IMR-90 (cell line): ENCODE measurements around the gene PSMD8. TPM values are rescaled to one million over a fixed set of nuclear protein-coding genes. Genes with fewer than 3 reads are reported as not detected.

Experiments
- ATAC-seq: fragments of 200-7000 bp; cut with Tn5 transposase; 2 replicates; pipeline ENCODE4 v1.9.1; 2020; ENCODE audit warnings: low read depth, mild to moderate bottlenecking, moderate library complexity
- BruUV-seq: library from RNA; stranded (reverse); fragments of 400-500 nt; replicated peaks from 2 replicates; lab custom pipeline; 2021; lab: Mats Ljungman, UMichigan
- CTCF ChIA-PET: fragments of 300-600 bp; formaldehyde crosslinking; extraction: SDS; loops from one replicate; lab custom pipeline; 2021; ENCODE audit warnings: antibody characterized with exemption; lab: Yijun Ruan, JAX
- POLR2A ChIA-PET: fragments of 300-600 bp; sonication (Branson Sonifier 250); formaldehyde crosslinking; loops from one replicate; lab custom pipeline; 2022; ENCODE audit warnings: antibody characterized with exemption; ENCODE audit not compliant: unreplicated experiment; lab: Charles Lee
- DNase-seq: peaks from one replicate; pipeline ENCODE4 v3.0.0; 2013
- H2AFZ ChIP-seq: replicated peaks from 2 replicates; pipeline ENCODE3; 2013; ENCODE audit warnings: low read length, mild to moderate bottlenecking; ENCODE audit not compliant: poor library complexity
- H2AK5ac ChIP-seq: 2 replicates; pipeline ENCODE4 v1.6.1; 2013; ENCODE audit warnings: low read depth, low read length, inconsistent platforms
- H2AK9ac ChIP-seq: replicated peaks from 2 replicates; pipeline ENCODE3; 2013; ENCODE audit warnings: mild to moderate bottlenecking, low read depth, low read length, moderate library complexity; ENCODE audit not compliant: poor library complexity
- H2BK120ac ChIP-seq: 2 replicates; pipeline ENCODE4 v1.6.1; 2013; ENCODE audit warnings: low read depth, low read length, inconsistent platforms
- H2BK15ac ChIP-seq: 3 replicates; pipeline ENCODE4 v1.6.1; 2013; ENCODE audit warnings: low read depth, low read length, inconsistent platforms
- H2BK20ac ChIP-seq: 2 replicates; pipeline ENCODE4 v1.6.1; 2013; ENCODE audit warnings: low read depth, mild to moderate bottlenecking, inconsistent platforms, low read length, moderate library complexity
- H2BK5ac ChIP-seq: 2 replicates; pipeline ENCODE4 v1.6.1; 2013; ENCODE audit warnings: mild to moderate bottlenecking, low read depth, low read length, inconsistent platforms; ENCODE audit not compliant: poor library complexity, severe bottlenecking
- H3K14ac ChIP-seq: replicated peaks from 2 replicates; pipeline ENCODE4 v1.6.1; 2013; ENCODE audit warnings: low read depth, low read length, inconsistent platforms
- H3K18ac ChIP-seq: 2 replicates; pipeline ENCODE4 v1.6.1; 2013; ENCODE audit warnings: low read depth, low read length, control low read depth
- H3K23ac ChIP-seq: 2 replicates; pipeline ENCODE4 v1.6.1; 2013; ENCODE audit warnings: low read depth, low read length, inconsistent platforms
- H3K27ac ChIP-seq: 2 replicates; pipeline ENCODE4 v1.5.1; 2013; ENCODE audit warnings: mild to moderate bottlenecking, control low read depth, low read length; ENCODE audit not compliant: insufficient read depth
- H3K27me3 ChIP-seq: 2 replicates; pipeline ENCODE4 v1.6.1; 2013; ENCODE audit warnings: low read length; ENCODE audit not compliant: control insufficient read depth, insufficient read depth
- H3K36me3 ChIP-seq: 2 replicates; pipeline ENCODE4 v1.6.1; 2013; ENCODE audit warnings: low read length, mixed read lengths; ENCODE audit not compliant: control insufficient read depth, insufficient read depth
- H3K4ac ChIP-seq: 2 replicates; pipeline ENCODE4 v1.6.1; 2013; ENCODE audit warnings: low read depth, low read length, inconsistent platforms
- H3K4me1 ChIP-seq: 2 replicates; pipeline ENCODE4 v1.6.1; 2013; ENCODE audit warnings: low read length, mixed read lengths; ENCODE audit not compliant: control insufficient read depth, insufficient read depth
- H3K4me2 ChIP-seq: 2 replicates; pipeline ENCODE4 v1.6.1; 2013; ENCODE audit warnings: low read depth, mild to moderate bottlenecking, control low read depth, low read length, moderate library complexity
- H3K4me3 ChIP-seq: 2 replicates; pipeline ENCODE4 v1.5.1; 2013; ENCODE audit warnings: low read depth, mild to moderate bottlenecking, control low read depth, low read length, moderate library complexity; ENCODE audit not compliant: insufficient read depth
- H3K56ac ChIP-seq: 2 replicates; pipeline ENCODE4 v1.6.1; 2013; ENCODE audit warnings: low read length, inconsistent platforms; ENCODE audit not compliant: insufficient read depth; ENCODE audit errors: extremely low read depth
- H3K79me1 ChIP-seq, 2 experiments: 2 replicates each; pipeline ENCODE4 v1.6.1; 2013; ENCODE audit warnings: low read length in 2 of 2, inconsistent platforms in 1 of 2, low read depth in 1 of 2
- H3K9ac ChIP-seq: 2 replicates; pipeline ENCODE4 v1.6.1; 2013; ENCODE audit warnings: low read depth, low read length, control low read depth
- H3K9me1 ChIP-seq: 2 replicates; pipeline ENCODE4 v1.6.1; 2013; ENCODE audit warnings: low read length, inconsistent platforms; ENCODE audit not compliant: insufficient read depth
- H3K9me3 ChIP-seq: 2 replicates; pipeline ENCODE4 v1.6.1; 2013; ENCODE audit warnings: low read length; ENCODE audit not compliant: control insufficient read depth, insufficient read depth
- H4K20me1 ChIP-seq: 2 replicates; pipeline ENCODE4 v1.6.1; 2013; ENCODE audit warnings: low read length, inconsistent platforms; ENCODE audit not compliant: insufficient read depth
- H4K5ac ChIP-seq: 2 replicates; pipeline ENCODE4 v1.6.1; 2013; ENCODE audit warnings: mild to moderate bottlenecking, low read depth, low read length, control low read depth
- H4K8ac ChIP-seq, 2 experiments: 2 replicates each; pipeline ENCODE4 v1.6.1; 2013; ENCODE audit warnings: low read depth in 2 of 2, low read length in 2 of 2, control low read depth in 1 of 2, inconsistent platforms in 1 of 2
- H4K91ac ChIP-seq: 2 replicates; pipeline ENCODE4 v1.6.1; 2013; ENCODE audit warnings: low read depth, low read length, inconsistent platforms; ENCODE audit not compliant: insufficient read depth
- CHD1 ChIP-seq: IDR thresholded peaks from 2 replicates; pipeline ENCODE4 v1.6.1; 2012; ENCODE audit warnings: low read depth, low read length, improper control_type of control experiment
- RFX5 ChIP-seq: IDR thresholded peaks from 2 replicates; pipeline ENCODE4 v1.8.0; 2012; ENCODE audit warnings: low read depth, mild to moderate bottlenecking, low read length, moderate library complexity
- WGBS, 2 experiments: methylation state at CpG; one replicate each; pipeline versions ENCODE4 v1.1.5 to v1.1.7; 2013; ENCODE audit warnings: missing lambda C conversion rate in 2 of 2; ENCODE audit not compliant: insufficient read length in 1 of 2; ENCODE audit errors: extremely low coverage in 2 of 2; 5-methylcytosine and 5-hydroxymethylcytosine counted together
- dilution Hi-C: fragments of 300-500 bp; cut with HindIII; formaldehyde crosslinking; loops from one replicate; pipeline ENCODE4 v1.14.3; 2018; ENCODE audit warnings: low sequenced_read_pairs; ENCODE audit not compliant: unreplicated experiment
- in situ Hi-C: fragments of 300-500 bp; cut with MboI; formaldehyde crosslinking; loops from 3 replicates; pipeline ENCODE4 v1.14.3; 2019; ENCODE audit warnings: low sequenced_read_pairs, inconsistent platforms, mixed read lengths
- intact Hi-C: fragments of 100-400 bp; cut with micrococcal nuclease; formaldehyde crosslinking; loops from 2 replicates; pipeline ENCODE4 v1.10.0; 2022
- polyA plus RNA-seq, 3 experiments: library from polyadenylated mRNA; depleted of rRNA; stranded (reverse); fragments of >200 nt; gene quantifications; 2 replicates each; pipeline ENCODE4 v1.2.3, GENCODE V29; 2012; ENCODE audit warnings: low replicate concordance in 1 of 3
- total RNA-seq: library from RNA; depleted of rRNA; stranded (reverse); fragments of >200 nt; gene quantifications from 2 replicates; pipeline ENCODE4 v1.2.3, GENCODE V29; 2012

The PSMD8 gene
- total and polyA plus RNA-seq, 2 of the 4 experiments (the other 2 are of a cell fraction): 475 to 644 TPM

DNA sequence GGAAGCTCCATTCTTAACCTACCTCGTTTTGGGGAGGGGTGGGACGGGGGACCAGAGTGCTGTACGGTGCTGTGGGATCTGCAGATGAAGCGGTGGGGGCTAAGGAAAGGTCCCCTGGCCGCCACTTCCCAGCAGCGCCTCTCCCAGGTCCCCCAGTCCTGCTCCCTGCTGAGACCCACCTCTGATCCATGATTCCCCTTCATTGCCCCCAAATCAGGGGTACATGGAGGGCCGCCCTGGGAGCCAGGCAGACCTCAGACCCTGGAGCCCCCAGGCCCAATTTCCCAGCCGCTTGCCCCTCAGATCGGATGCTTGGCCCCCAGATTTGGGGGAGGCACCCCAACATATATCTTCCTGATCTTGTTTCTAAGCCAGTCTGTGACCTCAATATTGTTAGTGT lies 24.7 kb downstream of the PSMD8 start:
- Histone ChIP-seq H2AK9ac (no peak overlapping the region), H2BK20ac (no peak overlapping the region), H3K23ac (no peak overlapping the region), H3K14ac (no peak overlapping the region), H4K8ac (no peak overlapping the region), H2BK120ac (no peak overlapping the region), H3K27me3 (no peaks in the 10 kb centered on the region), H2BK15ac (no peak overlapping the region), H3K9ac (no peak overlapping the region), H4K5ac (no peak overlapping the region), H3K4ac (no peak overlapping the region), H3K18ac (no peak overlapping the region), H3K56ac (no peak overlapping the region), H3K27ac (no peak overlapping the region), H3K36me3 (peaks cover 14% of the 10 kb centered on the region; the same call in 1 of the 2 replicates), H4K91ac (no peak overlapping the region), H3K4me2 (no peak overlapping the region), H2BK5ac (no peak overlapping the region), H2AK5ac (no peak overlapping the region), H3K9me1 (0 out of 2 replicates have a peak, but pooled peaks cover under 1% of the 10 kb centered on the region), H3K79me1 (peaks cover 1 to 10% of the 10 kb centered on the region in 2 experiments; a peak in 3 of 4 replicates), H3K4me1 (no peaks in the 10 kb centered on the region), H3K4me3 (no peak overlapping the region), H2AFZ (no peak overlapping the region), H3K9me3 (no peaks in the 10 kb centered on the region), H4K20me1 (no peaks in the 10 kb centered on the region)
- dilution Hi-C loops (no loop called here), intact Hi-C loops (no loop called here), in situ Hi-C loops (no loop called here)
- 71% methylated on average over 1 of the region's 9 CpGs; no CpG with 5 or more reads in 1 of the 2 experiments for WGBS, 2 experiments
- ATAC-seq (no peak), DNase-seq (no peak)
- TF ChIP-seq RFX5 (no peak), CHD1 (no peak)
- CTCF ChIA-PET: no interaction called here
- POLR2A ChIA-PET: no interaction called here
- BruUV-seq: no TSS peak
